ENCODE results near the gene CDC42BPA. TPM values are rescaled to one million over a fixed set of nuclear protein-coding genes. Genes with fewer than 3 reads are reported as not detected.
"Not testable (repeated sequence)": the region's sequence is repeated elsewhere in the genome, so short reads cannot be mapped to it uniquely, and the experiment has no call there.

CDC42BPA gene
- total and polyA plus RNA-seq, 4 donors, result 8.1 to 71.3 (median 33.0) TPM

DNA sequence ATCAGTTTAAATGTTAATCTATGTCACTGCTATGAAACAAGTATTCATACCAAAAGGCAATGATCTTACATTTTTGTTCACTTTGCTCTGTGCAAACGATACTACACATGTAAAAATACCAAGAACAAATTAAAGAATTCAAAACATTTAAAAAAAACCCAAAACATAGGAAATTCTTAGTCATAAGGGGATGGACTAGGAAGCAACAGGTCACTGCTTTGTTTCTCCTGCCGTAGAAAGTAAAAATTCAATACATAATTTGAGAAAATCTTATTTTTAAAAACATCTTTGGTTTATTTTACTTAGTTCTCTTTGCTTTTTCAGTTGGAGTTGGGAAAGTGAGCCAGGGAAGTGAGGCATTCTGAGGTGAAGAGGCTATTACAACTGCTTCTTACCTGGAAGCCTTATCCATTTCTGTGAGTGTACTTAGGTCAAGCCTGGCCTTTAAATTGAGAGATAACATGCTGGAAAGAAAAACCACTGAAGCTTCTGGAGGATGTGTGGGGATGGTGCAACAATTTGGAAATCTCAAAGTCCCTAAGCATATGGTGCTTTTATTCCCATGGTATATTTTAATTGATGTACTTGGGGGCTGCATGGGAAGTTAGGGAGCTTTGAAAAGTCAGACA, 183.5 kb downstream of the CDC42BPA start:
- H3K4me3 ChIP-seq (ENCODE audit: low read length in 2 of 2), result no peak overlapping the region
- H3K4me1 ChIP-seq (ENCODE audit: control insufficient read depth in 1 of 2, insufficient read depth in 2 of 2, low read length in 2 of 2), result no peaks in the 10 kb centered on the region
- H3K27me3 ChIP-seq (ENCODE audit: control insufficient read depth in 1 of 2, insufficient read depth in 2 of 2, low read length in 1 of 2), result no peaks in the 10 kb centered on the region
- H3K9me3 ChIP-seq (ENCODE audit: control insufficient read depth, low read length), result no peaks in the 10 kb centered on the region
- ATAC-seq (ENCODE audit: low FRiP score) (no peak), DNase-seq (no peak)
- WGBS, 2 donors, result 21 to 36% methylated on average over 2 of the region's 2 CpGs
- H3K27ac ChIP-seq (ENCODE audit: low read depth in 1 of 2, low read length in 2 of 2), result no peak overlapping the region
- no peaks in the 10 kb centered on the region for H3K36me3 ChIP-seq (ENCODE audit: control insufficient read depth in 1 of 2, insufficient read depth in 2 of 2, low read length in 1 of 2)
- intact Hi-C loops (cut with DNase I), result loop anchor here in 1 of 2 donors (10.0 kb wide), 1 partner anchor 180 kb away; the partner anchor contains the start of gene CDC42BPA

DNA sequence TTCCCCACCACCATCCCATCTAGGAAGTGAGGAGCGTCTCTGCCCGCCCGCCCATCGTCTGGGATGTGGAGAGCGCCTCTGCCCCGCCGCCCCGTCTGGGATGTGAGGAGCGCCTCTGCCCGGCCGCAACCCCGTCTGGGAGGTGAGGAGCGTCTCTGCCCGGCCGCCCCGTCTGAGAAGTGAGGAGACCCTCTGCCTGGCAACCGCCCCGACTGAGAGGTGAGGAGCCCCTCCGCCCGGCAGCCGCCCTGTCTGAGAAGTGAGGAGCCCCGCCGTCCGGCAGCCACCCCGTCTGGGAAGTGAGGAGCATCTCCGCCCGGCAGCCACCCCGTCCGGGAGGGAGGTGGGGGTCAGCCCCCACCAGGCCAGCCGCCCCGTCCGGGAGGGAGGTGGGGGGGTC, 185.6 kb downstream of the CDC42BPA start:
- H3K4me3 ChIP-seq (ENCODE audit: low read length in 2 of 2); H3K4me1 ChIP-seq (ENCODE audit: control insufficient read depth in 1 of 2, insufficient read depth in 2 of 2, low read length in 2 of 2); H3K27ac ChIP-seq (ENCODE audit: low read depth in 1 of 2, low read length in 2 of 2); H3K27me3 ChIP-seq (ENCODE audit: control insufficient read depth in 1 of 2, insufficient read depth in 2 of 2, low read length in 1 of 2); H3K36me3 ChIP-seq (ENCODE audit: control insufficient read depth in 1 of 2, insufficient read depth in 2 of 2, low read length in 1 of 2); ATAC-seq (ENCODE audit: low FRiP score); H3K9me3 ChIP-seq (ENCODE audit: control insufficient read depth, low read length); DNase-seq: not testable (repeated sequence)
- intact Hi-C loops (cut with DNase I), result loop anchor here in 1 of 2 donors (10.0 kb wide), 1 partner anchor 182 kb away; the partner anchor contains the start of gene CDC42BPA
- WGBS, 2 donors, result 96 to 97% methylated on average over 22 to 32 of the region's 32 CpGs

DNA sequence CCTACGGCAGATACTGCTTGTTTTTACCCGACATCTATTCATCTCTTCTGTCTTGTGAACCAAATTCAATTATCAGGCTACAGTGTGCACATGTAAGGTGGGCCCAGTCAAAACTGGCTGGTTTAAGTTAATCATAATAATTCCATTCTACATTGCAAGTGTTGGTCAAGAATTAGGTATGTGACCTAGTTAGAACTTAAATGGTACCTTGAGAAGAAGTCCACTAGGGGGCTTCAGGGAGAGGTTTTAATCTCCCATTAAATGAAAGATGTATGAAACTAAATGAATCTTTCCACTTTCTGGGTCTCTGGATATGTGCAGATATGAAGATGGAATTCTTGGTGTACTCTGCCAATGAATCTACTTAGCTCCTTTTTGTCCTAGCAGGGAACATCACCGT, 187.1 kb downstream of the CDC42BPA start:
- WGBS, 2 donors, result 77 to 80% methylated on average over 3 of the region's 3 CpGs
- Histone ChIP-seq H3K27me3 (ENCODE audit: control insufficient read depth in 1 of 2, insufficient read depth in 2 of 2, low read length in 1 of 2) (no peaks in the 10 kb centered on the region), H3K9me3 (ENCODE audit: control insufficient read depth, low read length) (no peaks in the 10 kb centered on the region), H3K4me3 (ENCODE audit: low read length in 2 of 2) (no peak overlapping the region), H3K27ac (ENCODE audit: low read depth in 1 of 2, low read length in 2 of 2) (no peak overlapping the region), H3K36me3 (ENCODE audit: control insufficient read depth in 1 of 2, insufficient read depth in 2 of 2, low read length in 1 of 2) (no peaks in the 10 kb centered on the region), H3K4me1 (ENCODE audit: control insufficient read depth in 1 of 2, insufficient read depth in 2 of 2, low read length in 2 of 2) (no peaks in the 10 kb centered on the region)
- intact Hi-C loops (cut with DNase I), result loop anchor here in 1 of 2 donors (10.0 kb wide), 1 partner anchor 184 kb away; the partner anchor contains the start of gene CDC42BPA
- no peak for DNase-seq
- no peak for ATAC-seq (ENCODE audit: low FRiP score)

DNA sequence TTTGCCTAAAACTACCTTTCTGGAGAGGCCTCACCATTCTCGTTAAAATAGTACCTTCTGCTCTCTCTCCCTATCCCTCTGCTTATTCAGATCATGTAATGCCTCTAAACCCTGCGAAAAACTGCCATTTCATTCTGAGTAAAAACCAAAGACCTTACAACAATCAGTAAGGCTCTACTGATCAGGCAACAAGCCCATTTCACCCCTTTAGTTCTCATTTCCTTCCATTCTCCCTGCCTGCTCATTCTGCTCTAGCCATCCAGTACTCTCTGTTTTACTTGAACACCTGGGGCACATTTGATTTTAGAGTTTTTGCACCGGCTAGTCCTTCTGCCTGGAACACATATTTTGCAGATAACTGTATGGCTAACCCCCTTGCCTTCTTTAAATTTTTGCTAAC, 190.4 kb downstream of the CDC42BPA start:
- Histone ChIP-seq H3K9me3 (ENCODE audit: control insufficient read depth, low read length) (no peaks in the 10 kb centered on the region), H3K4me1 (ENCODE audit: control insufficient read depth in 1 of 2, insufficient read depth in 2 of 2, low read length in 2 of 2) (no peaks in the 10 kb centered on the region), H3K27me3 (ENCODE audit: control insufficient read depth in 1 of 2, insufficient read depth in 2 of 2, low read length in 1 of 2) (no peaks in the 10 kb centered on the region), H3K27ac (ENCODE audit: low read depth in 1 of 2, low read length in 2 of 2) (no peak overlapping the region), H3K36me3 (ENCODE audit: control insufficient read depth in 1 of 2, insufficient read depth in 2 of 2, low read length in 1 of 2) (peaks cover 0 to 2% of the 10 kb centered on the region in 2 donors), H3K4me3 (ENCODE audit: low read length in 2 of 2) (no peak overlapping the region)
- ATAC-seq (ENCODE audit: low FRiP score), result no peak
- 88 to 89% methylated on average over 3 of the region's 3 CpGs for WGBS, 2 donors
- intact Hi-C loops (cut with DNase I), result loop anchor here (5.0 kb wide), 2 partner anchors 309 to 314 kb away; no protein-coding TSS in a partner anchor
- no peak for DNase-seq

DNA sequence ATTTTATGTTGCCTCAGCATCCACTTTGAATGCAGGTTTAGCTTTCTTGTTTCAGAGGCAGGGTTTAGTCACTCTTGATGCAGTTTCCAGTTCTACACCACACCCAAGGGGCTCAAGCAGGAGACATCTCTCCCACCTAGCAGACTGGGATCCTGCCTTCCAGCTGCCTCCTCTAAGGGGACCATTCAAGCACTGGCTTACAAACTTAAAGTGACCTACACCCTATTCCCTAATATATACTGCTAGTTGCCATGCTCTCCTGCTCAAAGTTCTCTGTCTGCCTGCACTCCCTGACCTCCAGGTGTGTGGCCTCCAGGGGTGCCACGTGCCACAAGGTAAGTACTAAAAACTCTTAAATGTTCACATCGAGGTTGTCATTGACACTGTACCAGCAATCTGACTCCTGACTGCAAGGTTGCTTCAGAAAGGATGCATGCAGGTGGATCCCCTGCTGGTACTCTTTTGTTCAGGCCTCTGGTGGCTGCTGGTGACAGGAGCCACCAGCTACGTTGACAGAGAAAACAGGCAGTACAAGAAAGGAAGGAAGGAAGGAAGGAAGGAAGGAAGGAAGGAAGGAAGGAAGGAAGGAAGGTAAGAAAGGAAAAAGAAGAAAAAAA, 192.3 kb downstream of the CDC42BPA start:
- 69 to 79% methylated on average over 3 of the region's 3 CpGs for WGBS, 2 donors
- intact Hi-C loops (cut with DNase I), result loop anchor here (5.0 kb wide), 2 partner anchors 311 to 316 kb away; no protein-coding TSS in a partner anchor
- Histone ChIP-seq H3K36me3 (ENCODE audit: control insufficient read depth in 1 of 2, insufficient read depth in 2 of 2, low read length in 1 of 2) (peaks cover 0 to 2% of the 10 kb centered on the region in 2 donors), H3K27ac (ENCODE audit: low read depth in 1 of 2, low read length in 2 of 2) (no peak overlapping the region), H3K4me3 (ENCODE audit: low read length in 2 of 2) (no peak overlapping the region), H3K27me3 (ENCODE audit: control insufficient read depth in 1 of 2, insufficient read depth in 2 of 2, low read length in 1 of 2) (no peaks in the 10 kb centered on the region), H3K4me1 (ENCODE audit: control insufficient read depth in 1 of 2, insufficient read depth in 2 of 2, low read length in 2 of 2) (no peaks in the 10 kb centered on the region), H3K9me3 (ENCODE audit: control insufficient read depth, low read length) (no peaks in the 10 kb centered on the region)
- DNase-seq, result no peak
- ATAC-seq (ENCODE audit: low FRiP score), result no peak

DNA sequence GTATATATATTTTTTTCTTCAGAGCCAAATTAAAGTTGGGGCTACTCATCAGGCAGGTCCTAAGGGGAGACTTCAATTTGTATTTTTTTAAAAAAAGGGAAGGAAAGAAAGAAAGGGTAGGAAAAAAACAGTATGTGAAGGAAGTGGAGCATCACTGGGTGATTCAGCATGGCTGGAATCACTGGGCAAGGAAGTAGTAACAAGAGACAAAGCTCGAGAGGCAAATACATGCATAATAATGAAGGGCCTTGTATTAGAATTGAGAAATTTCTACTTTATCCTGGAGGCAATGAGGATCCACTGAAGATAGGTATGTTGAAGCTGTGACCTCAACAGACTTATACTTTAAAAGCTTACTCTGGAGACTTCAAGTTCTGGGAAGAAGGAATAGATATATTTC, 193.8 kb downstream of the CDC42BPA start:
- intact Hi-C loops (cut with DNase I), result no loop called here

DNA sequence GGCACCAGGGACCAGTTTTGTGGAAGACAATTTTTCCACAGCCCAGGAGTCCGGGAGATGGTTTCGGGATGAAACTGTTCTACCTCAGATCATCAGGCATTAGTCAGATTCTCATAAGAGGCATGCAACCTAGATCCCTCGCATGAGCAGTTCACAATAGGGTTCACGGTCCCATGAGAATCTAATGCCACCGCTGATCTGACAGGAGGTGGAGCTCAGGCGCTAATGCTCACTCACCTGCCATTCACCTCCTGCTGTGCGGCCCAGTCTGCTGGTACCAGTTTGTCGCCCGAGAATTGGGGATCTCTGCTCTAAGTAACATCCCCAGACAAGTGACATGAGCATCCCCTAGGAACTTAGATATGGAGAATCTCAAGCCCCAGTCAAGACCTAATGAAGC, 197.5 kb downstream of the CDC42BPA start:
- H3K36me3 ChIP-seq (ENCODE audit: control insufficient read depth in 1 of 2, insufficient read depth in 2 of 2, low read length in 1 of 2), result peaks cover 0 to 2% of the 10 kb centered on the region in 2 donors
- no peak overlapping the region for H3K4me3 ChIP-seq (ENCODE audit: low read length in 2 of 2)
- no peak for DNase-seq
- H3K27ac ChIP-seq (ENCODE audit: low read depth in 1 of 2, low read length in 2 of 2), result no peak overlapping the region
- H3K4me1 ChIP-seq (ENCODE audit: control insufficient read depth in 1 of 2, insufficient read depth in 2 of 2, low read length in 2 of 2), result no peaks in the 10 kb centered on the region
- ATAC-seq (ENCODE audit: low FRiP score), result no peak
- WGBS, 2 donors, result 90% methylated on average over 9 of the region's 9 CpGs
- intact Hi-C loops (cut with DNase I), result no loop called here
- H3K27me3 ChIP-seq (ENCODE audit: control insufficient read depth in 1 of 2, insufficient read depth in 2 of 2, low read length in 1 of 2), result no peaks in the 10 kb centered on the region
- no peaks in the 10 kb centered on the region for H3K9me3 ChIP-seq (ENCODE audit: control insufficient read depth, low read length)

More for the DNA sequence above, 193.8 kb downstream of the CDC42BPA start:
- Histone ChIP-seq H3K4me3 (ENCODE audit: low read length in 2 of 2) (no peak overlapping the region), H3K4me1 (ENCODE audit: control insufficient read depth in 1 of 2, insufficient read depth in 2 of 2, low read length in 2 of 2) (no peaks in the 10 kb centered on the region), H3K36me3 (ENCODE audit: control insufficient read depth in 1 of 2, insufficient read depth in 2 of 2, low read length in 1 of 2) (peaks cover 0 to 2% of the 10 kb centered on the region in 2 donors), H3K27ac (ENCODE audit: low read depth in 1 of 2, low read length in 2 of 2) (no peak overlapping the region), H3K27me3 (ENCODE audit: control insufficient read depth in 1 of 2, insufficient read depth in 2 of 2, low read length in 1 of 2) (no peaks in the 10 kb centered on the region), H3K9me3 (ENCODE audit: control insufficient read depth, low read length) (no peaks in the 10 kb centered on the region)
- no peak for DNase-seq
- WGBS, 2 donors, result 94% methylated on average over 1 of the region's 1 CpG
- no peak for ATAC-seq (ENCODE audit: low FRiP score)

DNA sequence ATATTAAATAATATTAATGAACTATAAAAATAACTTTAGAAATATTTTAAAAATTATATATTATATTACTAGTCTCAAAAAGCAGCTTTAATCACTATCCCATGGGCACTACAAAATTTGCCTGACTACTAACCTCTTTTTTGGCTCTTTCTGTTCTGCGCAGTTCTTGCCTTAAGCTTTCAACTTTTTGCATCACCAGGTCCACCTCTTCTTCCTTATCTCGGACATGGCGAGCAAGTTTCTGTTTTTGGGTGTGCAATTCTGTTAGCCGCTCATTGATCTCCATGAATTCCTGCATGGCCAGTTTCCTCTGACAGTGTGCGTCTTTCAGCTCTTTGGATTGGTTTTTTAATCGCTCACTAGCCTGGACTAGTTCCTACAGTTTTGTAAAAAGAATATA, 205.8 kb downstream of the CDC42BPA start:
- H3K27ac ChIP-seq (ENCODE audit: low read depth in 1 of 2, low read length in 2 of 2), result no peak overlapping the region
- H3K9me3 ChIP-seq (ENCODE audit: control insufficient read depth, low read length), result no peaks in the 10 kb centered on the region
- no peaks in the 10 kb centered on the region for H3K36me3 ChIP-seq (ENCODE audit: control insufficient read depth in 1 of 2, insufficient read depth in 2 of 2, low read length in 1 of 2)
- no peaks in the 10 kb centered on the region for H3K27me3 ChIP-seq (ENCODE audit: control insufficient read depth in 1 of 2, insufficient read depth in 2 of 2, low read length in 1 of 2)
- no peak overlapping the region for H3K4me3 ChIP-seq (ENCODE audit: low read length in 2 of 2)
- H3K4me1 ChIP-seq (ENCODE audit: control insufficient read depth in 1 of 2, insufficient read depth in 2 of 2, low read length in 2 of 2), result no peaks in the 10 kb centered on the region
- WGBS, 2 donors, result 97% methylated on average over 6 of the region's 6 CpGs
- ATAC-seq (ENCODE audit: low FRiP score), result no peak
- intact Hi-C loops (cut with DNase I), result no loop called here
- DNase-seq, result no peak

DNA sequence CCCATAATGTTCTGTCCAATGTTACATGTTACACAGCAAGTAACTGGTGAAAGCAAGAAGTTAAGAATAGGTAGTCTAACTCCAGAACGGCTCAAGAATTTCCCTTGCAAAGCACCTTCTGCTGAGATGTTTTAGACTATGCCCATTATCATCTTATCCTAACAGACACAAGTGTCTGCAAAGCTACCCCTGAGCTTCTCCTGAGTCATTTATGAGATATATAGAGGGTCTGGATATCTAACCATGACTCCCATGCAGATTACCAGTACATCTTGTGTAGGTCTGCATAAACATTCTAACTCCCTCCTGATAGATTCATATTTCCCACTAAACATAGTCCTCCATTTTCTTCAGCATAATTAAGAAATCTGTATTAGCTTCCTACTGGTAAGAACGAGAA, 206.5 kb downstream of the CDC42BPA start:
- H3K27ac ChIP-seq (ENCODE audit: low read depth in 1 of 2, low read length in 2 of 2), result no peak overlapping the region
- H3K4me3 ChIP-seq (ENCODE audit: low read length in 2 of 2), result no peak overlapping the region
- no peaks in the 10 kb centered on the region for H3K27me3 ChIP-seq (ENCODE audit: control insufficient read depth in 1 of 2, insufficient read depth in 2 of 2, low read length in 1 of 2)
- H3K36me3 ChIP-seq (ENCODE audit: control insufficient read depth in 1 of 2, insufficient read depth in 2 of 2, low read length in 1 of 2), result no peaks in the 10 kb centered on the region
- no peaks in the 10 kb centered on the region for H3K9me3 ChIP-seq (ENCODE audit: control insufficient read depth, low read length)
- ATAC-seq (ENCODE audit: low FRiP score) (no peak), DNase-seq (no peak)
- H3K4me1 ChIP-seq (ENCODE audit: control insufficient read depth in 1 of 2, insufficient read depth in 2 of 2, low read length in 2 of 2), result no peaks in the 10 kb centered on the region
- 90 to 97% methylated on average over 2 of the region's 2 CpGs for WGBS, 2 donors
- intact Hi-C loops (cut with DNase I), result no loop called here

Measured in aorta (tissue), 5 donors.